ENCODE results near the gene CDHR5. TPM values are rescaled to one million over a fixed set of nuclear protein-coding genes. Genes with fewer than 3 reads are reported as not detected.
"Not testable (repeated sequence)": the region's sequence is repeated elsewhere in the genome, so short reads cannot be mapped to it uniquely, and the experiment has no call there.

Gene CDHR5
- total and polyA plus RNA-seq, 2 donors from 2014 or later = 7.0 to 45.6 TPM

DNA sequence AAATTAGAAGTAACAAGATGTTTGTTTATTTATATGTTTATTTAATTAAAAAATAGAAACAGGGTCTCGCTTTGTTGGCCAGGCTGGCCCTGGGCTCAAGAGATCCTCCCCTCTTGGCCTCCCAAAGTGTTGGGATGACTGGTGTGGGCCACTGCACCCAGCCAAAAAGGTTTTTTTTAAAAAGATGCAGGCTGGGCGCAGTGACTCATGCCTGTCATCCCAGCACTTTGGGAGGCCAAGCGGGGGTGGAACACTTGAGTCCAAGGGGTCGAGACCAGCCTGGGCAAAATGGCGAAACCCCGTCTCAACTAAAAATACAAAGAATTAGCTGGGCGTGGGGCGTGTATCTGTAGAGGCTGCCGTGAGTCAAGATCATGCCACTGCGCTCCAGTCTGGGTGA, 25.7 kb upstream of the CDHR5 start:
- peaks cover 0 to 3% (median 0%) of the 10 kb centered on the region in 3 donors for H3K4me1 ChIP-seq (ENCODE audit: control insufficient read depth in 2 of 3, insufficient read depth in 2 of 3, low read depth in 1 of 3, low read length in 3 of 3)
- H3K27ac ChIP-seq (ENCODE audit: low read depth in 2 of 2, low read length in 2 of 2) = no peak overlapping the region
- no peaks in the 10 kb centered on the region for H3K9me3 ChIP-seq (ENCODE audit: control insufficient read depth in 2 of 3, insufficient read depth in 1 of 3, low read length in 3 of 3)
- no peak overlapping the region for H3K4me3 ChIP-seq (ENCODE audit: low read length in 3 of 3)
- TF ChIP-seq, protein P1, sequence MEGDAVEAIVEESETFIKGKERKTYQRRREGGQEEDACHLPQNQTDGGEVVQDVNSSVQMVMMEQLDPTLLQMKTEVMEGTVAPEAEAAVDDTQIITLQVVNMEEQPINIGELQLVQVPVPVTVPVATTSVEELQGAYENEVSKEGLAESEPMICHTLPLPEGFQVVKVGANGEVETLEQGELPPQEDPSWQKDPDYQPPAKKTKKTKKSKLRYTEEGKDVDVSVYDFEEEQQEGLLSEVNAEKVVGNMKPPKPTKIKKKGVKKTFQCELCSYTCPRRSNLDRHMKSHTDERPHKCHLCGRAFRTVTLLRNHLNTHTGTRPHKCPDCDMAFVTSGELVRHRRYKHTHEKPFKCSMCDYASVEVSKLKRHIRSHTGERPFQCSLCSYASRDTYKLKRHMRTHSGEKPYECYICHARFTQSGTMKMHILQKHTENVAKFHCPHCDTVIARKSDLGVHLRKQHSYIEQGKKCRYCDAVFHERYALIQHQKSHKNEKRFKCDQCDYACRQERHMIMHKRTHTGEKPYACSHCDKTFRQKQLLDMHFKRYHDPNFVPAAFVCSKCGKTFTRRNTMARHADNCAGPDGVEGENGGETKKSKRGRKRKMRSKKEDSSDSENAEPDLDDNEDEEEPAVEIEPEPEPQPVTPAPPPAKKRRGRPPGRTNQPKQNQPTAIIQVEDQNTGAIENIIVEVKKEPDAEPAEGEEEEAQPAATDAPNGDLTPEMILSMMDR (IDR thresholded peaks at IDR 0.05; ENCODE audit: borderline replicate concordance, extremely low read depth, insufficient read depth) = no peak
- DNase-seq = no peak
- intact Hi-C loops (cut with DNase I) = no loop called here
- FAIRE-seq = no peak
- no peak overlapping the region for H3K9ac ChIP-seq (ENCODE audit: low read length in 3 of 3)
- H3K36me3 ChIP-seq (ENCODE audit: control insufficient read depth in 2 of 3, insufficient read depth in 3 of 3, low read length in 3 of 3) = no peaks in the 10 kb centered on the region
- no peaks in the 10 kb centered on the region for H3K27me3 ChIP-seq (ENCODE audit: control insufficient read depth, insufficient read depth, low read length)

DNA sequence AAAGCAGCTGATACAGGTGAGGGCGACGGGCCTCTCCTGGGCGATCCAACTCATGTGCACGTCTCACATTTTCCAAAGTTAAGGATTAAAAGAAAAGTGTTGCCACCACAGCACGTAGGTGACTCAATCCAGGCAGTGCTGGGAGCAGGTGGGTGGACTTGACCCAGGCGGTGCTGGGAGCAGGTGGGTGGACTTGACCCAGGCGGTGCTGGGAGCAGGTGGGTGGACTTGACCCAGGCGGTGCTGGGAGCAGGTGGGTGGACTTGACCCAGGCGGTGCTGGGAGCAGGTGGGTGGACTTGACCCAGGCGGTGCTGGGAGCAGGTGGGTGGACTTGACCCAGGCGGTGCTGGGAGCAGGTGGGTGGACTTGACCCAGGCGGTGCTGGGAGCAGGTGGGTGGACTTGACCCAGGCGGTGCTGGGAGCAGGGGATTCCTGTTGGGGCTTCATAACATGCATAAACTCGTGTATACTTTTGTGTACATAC, 23.0 kb upstream of the CDHR5 start:
- H3K4me1 ChIP-seq (ENCODE audit: control insufficient read depth in 2 of 3, insufficient read depth in 2 of 3, low read depth in 1 of 3, low read length in 3 of 3); H3K27me3 ChIP-seq (ENCODE audit: control insufficient read depth, insufficient read depth, low read length); H3K27ac ChIP-seq (ENCODE audit: low read depth in 2 of 2, low read length in 2 of 2); H3K36me3 ChIP-seq (ENCODE audit: control insufficient read depth in 2 of 3, insufficient read depth in 3 of 3, low read length in 3 of 3); DNase-seq; FAIRE-seq; H3K9ac ChIP-seq (ENCODE audit: low read length in 3 of 3); intact Hi-C loops (cut with DNase I); H3K4me3 ChIP-seq (ENCODE audit: low read length in 3 of 3); H3K9me3 ChIP-seq (ENCODE audit: control insufficient read depth in 2 of 3, insufficient read depth in 1 of 3, low read length in 3 of 3): not testable (repeated sequence)

DNA sequence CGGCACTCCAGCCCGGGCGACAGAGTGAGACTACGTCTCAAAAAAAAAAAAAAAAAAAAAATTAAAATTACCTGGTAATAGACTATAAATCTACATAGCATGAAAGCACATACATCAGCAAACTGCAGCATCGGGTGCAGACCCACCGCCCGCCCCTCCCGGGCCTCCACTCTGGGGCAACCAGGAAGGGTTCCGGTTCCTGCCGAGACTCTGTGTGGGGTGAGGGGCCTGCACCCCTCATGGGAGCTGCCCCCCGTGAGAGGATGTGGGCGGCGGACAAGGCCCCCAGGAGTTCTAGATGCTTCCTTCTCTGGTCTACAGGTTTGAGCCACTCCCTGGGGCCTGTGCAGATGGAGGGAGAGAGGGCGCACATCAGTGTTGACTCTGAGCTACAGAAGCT, 21.5 kb upstream of the CDHR5 start:
- FAIRE-seq = no peak
- no peak for DNase-seq
- H3K9me3 ChIP-seq (ENCODE audit: control insufficient read depth in 2 of 3, insufficient read depth in 1 of 3, low read length in 3 of 3) = no peaks in the 10 kb centered on the region
- TF ChIP-seq, protein P1 (IDR thresholded peaks at IDR 0.05; ENCODE audit: borderline replicate concordance, extremely low read depth, insufficient read depth) = no peak
- no peaks in the 10 kb centered on the region for H3K27me3 ChIP-seq (ENCODE audit: control insufficient read depth, insufficient read depth, low read length)
- H3K27ac ChIP-seq (ENCODE audit: low read depth in 2 of 2, low read length in 2 of 2) = no peak overlapping the region
- intact Hi-C loops (cut with DNase I) = no loop called here
- peaks cover 0 to 3% (median 0%) of the 10 kb centered on the region in 3 donors for H3K4me1 ChIP-seq (ENCODE audit: control insufficient read depth in 2 of 3, insufficient read depth in 2 of 3, low read depth in 1 of 3, low read length in 3 of 3)
- H3K9ac ChIP-seq (ENCODE audit: low read length in 3 of 3) = no peak overlapping the region
- no peak overlapping the region for H3K4me3 ChIP-seq (ENCODE audit: low read length in 3 of 3)
- peaks cover 0 to 8% (median 0%) of the 10 kb centered on the region in 3 donors for H3K36me3 ChIP-seq (ENCODE audit: control insufficient read depth in 2 of 3, insufficient read depth in 3 of 3, low read length in 3 of 3)

DNA sequence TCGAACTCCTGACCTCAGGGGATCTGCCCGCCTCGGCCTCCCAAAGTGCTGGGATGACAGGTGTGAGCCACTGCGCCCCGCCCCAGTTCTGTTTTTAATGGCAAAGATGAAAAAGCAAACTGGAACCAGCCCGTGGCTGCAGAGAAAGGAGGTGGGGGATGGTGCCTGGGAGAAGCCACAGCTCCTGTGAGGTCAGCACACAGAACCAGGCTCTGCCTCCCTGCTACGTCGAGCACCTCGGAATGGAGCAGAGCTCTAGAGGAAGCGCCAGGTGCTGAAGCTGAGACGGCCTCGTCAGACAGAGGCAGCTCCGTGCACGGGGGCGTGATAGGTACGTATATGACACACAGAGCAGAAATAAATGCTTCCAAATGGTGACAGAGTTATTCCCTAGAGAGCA, 20.8 kb upstream of the CDHR5 start:
- FAIRE-seq (no peak), DNase-seq (no peak)
- intact Hi-C loops (cut with DNase I) = no loop called here
- Histone ChIP-seq H3K36me3 (ENCODE audit: control insufficient read depth in 2 of 3, insufficient read depth in 3 of 3, low read length in 3 of 3) (peaks cover 0 to 8% (median 0%) of the 10 kb centered on the region in 3 donors), H3K4me3 (ENCODE audit: low read length in 3 of 3) (no peak overlapping the region), H3K27ac (ENCODE audit: low read depth in 2 of 2, low read length in 2 of 2) (no peak overlapping the region), H3K9ac (ENCODE audit: low read length in 3 of 3) (no peak overlapping the region), H3K9me3 (ENCODE audit: control insufficient read depth in 2 of 3, insufficient read depth in 1 of 3, low read length in 3 of 3) (no peaks in the 10 kb centered on the region), H3K27me3 (ENCODE audit: control insufficient read depth, insufficient read depth, low read length) (no peaks in the 10 kb centered on the region), H3K4me1 (ENCODE audit: control insufficient read depth in 2 of 3, insufficient read depth in 2 of 3, low read depth in 1 of 3, low read length in 3 of 3) (peaks cover 0 to 3% (median 0%) of the 10 kb centered on the region in 3 donors)
- TF ChIP-seq, protein P1 (IDR thresholded peaks at IDR 0.05; ENCODE audit: borderline replicate concordance, extremely low read depth, insufficient read depth) = no peak

All from kidney (tissue), 14 donors.